H54 (cell line): Measurements from ENCODE around the gene LHX5.

Experiments
- DNase-seq: peaks from one replicate; pipeline ENCODE4 v3.0.0; 2011; ENCODE audit warnings: low spot score, mixed read lengths; ENCODE audit not compliant: insufficient read length
- FAIRE-seq: peaks from 3 replicates; lab custom pipeline; 2011; peaks lifted over from hg19 to GRCh38; lab: Jason Lieb, UNC
- POLR2A ChIP-seq: IDR thresholded peaks from 2 replicates; pipeline ENCODE4 v1.6.1; 2011; ENCODE audit warnings: low read depth, mild to moderate bottlenecking, low read length

Gene LHX5

DNA sequence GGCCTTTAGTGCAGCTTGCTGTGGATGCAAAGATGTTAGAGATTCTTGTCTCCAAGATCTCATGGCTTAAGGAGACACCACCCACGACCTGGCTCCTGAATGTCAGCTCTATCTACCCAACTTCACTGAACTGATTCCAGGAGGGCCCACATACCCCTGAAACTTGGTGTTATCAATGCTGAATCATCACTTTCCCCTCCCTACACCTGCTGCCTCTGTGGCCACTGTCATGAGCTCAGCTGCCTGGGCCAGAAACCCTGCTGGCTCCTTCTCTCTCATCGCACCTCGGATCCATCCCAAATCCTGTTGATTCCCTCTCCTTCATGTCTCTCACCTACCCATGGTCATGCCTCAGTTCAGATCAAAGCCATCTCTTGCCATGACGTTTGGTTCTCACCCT is 15.1 kb upstream of the LHX5 start:
- TF ChIP-seq POLR2A = no peak
- FAIRE-seq (no peak), DNase-seq (no peak)

DNA sequence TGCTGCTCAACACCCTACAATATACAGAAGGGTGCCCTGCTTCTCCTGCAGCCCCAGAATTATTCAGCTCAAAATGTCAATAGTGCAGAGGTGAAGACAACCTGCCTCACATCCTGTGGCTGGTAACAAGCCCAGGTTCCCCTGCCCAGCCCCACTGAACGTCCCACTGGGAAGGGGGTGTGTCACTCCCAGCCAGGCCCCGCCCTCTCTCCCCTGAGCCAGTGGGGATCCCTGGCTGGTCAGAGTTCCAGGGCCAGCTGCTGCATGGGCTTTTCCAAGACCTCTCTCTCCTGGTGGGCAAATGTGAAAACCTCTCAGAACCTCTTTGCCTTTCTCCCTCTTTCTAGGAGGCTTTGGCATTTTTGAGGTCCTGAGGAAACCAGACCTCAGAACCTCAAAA is 13.7 kb upstream of the LHX5 start:
- FAIRE-seq = no peak
- no peak for TF ChIP-seq POLR2A
- DNase-seq = no peak

DNA sequence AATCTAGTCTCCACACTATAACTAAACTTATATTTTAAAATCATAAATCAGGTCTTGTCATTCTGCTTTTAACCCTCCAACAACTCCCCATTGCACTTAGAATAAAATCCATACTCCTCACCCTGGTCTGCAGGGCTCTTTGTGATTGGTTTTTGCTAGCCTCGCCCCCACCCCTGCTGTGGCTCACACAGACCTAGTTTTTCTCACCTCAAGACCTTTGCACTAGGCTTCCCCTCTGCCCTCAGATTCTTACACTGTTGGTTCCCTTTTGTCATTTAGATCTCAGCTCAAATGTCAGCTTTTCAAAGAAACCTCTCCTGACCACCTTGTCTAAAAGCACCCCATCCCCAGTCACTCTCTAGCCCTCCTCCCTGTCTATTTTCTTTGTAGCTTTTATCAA is 10.7 kb upstream of the LHX5 start:
- FAIRE-seq = no peak
- DNase-seq = no peak
- no peak for TF ChIP-seq POLR2A

DNA sequence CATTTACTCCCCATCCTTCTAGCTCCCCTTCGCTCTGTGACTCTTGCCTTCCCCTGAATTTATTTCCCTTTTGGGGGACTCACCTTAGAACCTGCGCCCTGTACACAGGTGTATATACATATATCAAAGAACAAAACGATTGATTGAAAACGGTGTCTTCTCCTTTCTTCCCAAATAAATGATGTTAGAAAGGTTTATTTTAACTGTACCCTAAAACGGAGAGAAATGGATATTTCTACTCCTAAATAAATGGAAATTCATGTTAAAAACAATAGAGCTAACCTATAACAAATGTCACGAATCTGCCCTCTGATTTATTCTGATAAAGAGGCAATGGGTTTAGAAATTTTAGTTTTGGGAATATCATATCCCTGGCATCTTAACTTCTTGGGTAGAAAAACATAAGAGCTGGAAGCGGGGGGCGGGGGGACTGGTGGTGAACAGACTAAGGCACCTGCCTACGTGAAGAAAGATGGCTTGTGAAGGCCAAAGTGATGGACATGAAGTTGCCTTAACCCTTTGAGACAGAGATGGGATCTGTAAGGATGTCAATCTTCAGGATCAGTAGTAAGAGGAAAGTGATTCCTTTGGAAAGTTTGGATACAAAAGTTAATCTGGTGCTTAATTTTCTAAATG is 8.8 kb upstream of the LHX5 start:
- no peak for TF ChIP-seq POLR2A
- DNase-seq = no peak
- FAIRE-seq = no peak

DNA sequence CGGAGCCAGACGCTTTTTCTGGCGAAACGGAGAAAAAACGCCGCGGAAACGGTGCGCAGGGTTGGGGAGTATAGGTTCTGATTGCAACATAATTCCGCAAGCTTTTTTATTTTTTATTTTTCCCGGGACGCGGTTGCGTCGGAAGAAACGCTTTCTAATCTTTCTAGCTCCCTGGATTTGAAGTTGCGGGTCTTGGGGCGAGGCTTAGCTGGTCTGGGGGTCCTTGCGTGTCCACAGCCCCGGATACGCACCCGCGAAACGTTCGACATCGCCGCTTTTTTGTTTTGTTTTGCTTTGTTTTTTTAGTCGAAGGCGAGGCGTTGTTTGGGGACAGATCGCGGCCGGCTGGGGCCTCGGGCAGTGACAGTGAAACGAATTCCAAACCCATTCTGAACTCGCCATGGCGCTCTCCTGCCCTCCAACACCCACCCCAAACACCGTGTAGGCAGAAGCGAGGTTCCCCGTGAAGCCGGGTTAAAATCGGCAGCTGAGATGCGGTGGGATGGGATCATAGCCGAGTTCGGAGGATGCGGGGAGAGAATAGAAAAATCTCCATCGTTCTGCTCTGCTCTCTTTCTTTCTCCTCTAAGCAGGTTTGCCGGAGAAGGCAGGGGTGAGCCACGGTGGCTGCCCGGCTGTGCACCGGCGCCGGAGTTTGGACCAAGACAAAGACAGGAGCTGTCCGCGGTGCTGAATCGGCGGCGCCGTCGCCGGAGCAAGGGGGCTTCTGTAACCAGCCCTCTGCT is 8.1 kb upstream of the LHX5 start:
- FAIRE-seq = no peak
- TF ChIP-seq POLR2A = no peak
- DNase-seq = no peak

DNA sequence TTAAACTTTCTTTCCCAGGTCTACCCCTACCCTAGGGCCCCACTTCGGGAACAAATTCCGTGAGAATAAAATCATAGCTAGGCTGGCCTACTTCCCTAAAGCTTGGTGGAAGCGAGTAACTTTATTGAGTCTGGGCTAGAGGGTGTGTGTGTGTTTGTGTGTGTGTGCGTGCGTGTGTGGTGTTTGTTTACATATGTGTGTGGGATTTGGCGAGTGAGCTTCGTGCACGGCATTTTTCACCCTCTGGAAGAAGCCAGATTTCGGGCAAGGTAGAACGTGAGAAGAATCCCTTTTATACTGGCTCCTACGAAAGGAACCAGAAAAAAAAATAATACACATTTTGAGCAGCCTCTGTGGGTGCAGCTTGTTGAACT is 7.5 kb upstream of the LHX5 start:
- TF ChIP-seq POLR2A = no peak
- FAIRE-seq (no peak), DNase-seq (no peak)

DNA sequence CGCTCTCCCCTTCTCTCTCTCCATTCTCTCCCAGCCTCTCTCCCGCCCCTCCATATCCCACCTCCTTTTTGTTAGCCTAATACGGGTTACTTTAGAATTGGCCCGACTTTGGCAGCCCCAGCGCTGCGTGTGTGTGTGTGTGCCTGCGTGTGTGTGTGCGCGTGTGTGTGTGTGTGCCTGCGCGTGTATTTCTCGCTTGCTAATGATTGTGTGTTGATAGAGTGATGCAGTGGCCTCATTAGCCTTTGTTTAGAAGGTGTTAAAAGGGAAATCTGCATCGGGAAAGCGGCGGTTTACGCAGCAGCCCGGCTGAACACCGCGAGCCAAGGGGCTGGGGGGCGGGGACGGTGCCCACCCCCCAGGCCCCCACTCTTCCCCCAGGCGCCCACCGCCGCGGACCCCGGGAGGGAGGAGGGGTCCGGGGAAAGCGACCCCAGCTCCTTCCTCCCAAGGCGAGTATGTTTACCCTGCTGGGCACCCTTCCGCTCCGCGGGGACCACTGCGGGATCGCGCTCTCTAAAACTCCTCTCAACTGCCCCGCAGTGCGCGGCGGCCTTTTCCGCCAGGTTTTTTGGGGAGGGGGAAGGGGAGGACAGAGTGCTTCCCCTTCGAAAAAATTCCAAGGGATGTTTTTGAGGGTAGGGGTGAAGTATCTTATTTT is 6.8 kb upstream of the LHX5 start:
- FAIRE-seq (no peak), DNase-seq (no peak)
- no peak for TF ChIP-seq POLR2A

DNA sequence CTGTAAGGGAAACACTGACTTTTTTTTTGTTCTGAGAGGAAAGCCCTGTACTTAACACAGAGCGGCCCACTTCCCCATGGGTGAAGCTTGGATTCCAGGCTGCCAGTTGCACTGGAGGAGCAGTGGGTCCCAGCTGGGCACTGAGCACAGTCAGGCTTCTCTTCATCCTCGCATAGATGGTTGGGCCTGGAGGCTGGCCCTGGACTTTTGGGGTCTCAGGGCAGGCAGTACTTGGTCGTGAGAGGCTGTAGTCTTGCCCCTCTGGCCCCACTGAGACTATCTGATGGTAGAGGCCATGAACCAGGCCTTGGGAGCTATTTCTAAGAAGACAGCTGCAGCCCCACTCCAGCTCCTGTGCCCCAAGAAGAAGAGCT is 6.2 kb upstream of the LHX5 start:
- DNase-seq = no peak
- TF ChIP-seq POLR2A = no peak
- no peak for FAIRE-seq

DNA sequence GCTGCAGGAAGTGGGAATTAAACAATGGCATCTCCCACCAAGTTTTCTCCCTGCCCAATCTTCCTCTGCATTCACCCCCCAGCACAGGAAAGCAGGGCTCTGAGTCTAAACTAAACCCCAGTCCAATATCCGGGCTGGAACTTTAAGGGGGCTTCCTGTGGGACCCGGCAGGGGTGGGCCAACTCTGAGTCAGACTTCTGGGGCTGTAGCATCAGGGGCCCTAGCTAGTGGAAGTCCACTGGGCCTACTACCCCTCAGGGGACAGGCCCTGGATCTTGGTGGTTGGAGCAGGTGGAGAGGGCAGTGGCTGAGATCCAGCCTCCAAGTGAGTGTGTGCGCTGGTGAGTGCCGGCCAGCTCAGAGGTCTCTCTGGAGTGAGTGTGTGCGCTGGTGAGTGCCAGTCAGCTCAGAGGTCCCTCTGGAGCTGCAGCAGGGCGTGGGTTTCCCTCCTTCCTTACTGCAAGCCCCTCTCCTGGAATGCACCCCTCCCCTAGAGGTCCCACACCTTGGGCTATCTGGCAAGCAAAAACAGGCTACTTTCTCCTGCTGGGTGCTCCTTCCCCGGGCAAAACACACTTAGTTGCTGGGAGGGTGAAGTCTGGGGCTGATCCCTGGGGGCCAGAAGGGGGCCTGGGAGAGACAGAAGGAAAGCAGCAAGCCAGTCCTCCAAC is 5.6 kb upstream of the LHX5 start:
- no peak for FAIRE-seq
- DNase-seq = no peak
- TF ChIP-seq POLR2A = no peak

DNA sequence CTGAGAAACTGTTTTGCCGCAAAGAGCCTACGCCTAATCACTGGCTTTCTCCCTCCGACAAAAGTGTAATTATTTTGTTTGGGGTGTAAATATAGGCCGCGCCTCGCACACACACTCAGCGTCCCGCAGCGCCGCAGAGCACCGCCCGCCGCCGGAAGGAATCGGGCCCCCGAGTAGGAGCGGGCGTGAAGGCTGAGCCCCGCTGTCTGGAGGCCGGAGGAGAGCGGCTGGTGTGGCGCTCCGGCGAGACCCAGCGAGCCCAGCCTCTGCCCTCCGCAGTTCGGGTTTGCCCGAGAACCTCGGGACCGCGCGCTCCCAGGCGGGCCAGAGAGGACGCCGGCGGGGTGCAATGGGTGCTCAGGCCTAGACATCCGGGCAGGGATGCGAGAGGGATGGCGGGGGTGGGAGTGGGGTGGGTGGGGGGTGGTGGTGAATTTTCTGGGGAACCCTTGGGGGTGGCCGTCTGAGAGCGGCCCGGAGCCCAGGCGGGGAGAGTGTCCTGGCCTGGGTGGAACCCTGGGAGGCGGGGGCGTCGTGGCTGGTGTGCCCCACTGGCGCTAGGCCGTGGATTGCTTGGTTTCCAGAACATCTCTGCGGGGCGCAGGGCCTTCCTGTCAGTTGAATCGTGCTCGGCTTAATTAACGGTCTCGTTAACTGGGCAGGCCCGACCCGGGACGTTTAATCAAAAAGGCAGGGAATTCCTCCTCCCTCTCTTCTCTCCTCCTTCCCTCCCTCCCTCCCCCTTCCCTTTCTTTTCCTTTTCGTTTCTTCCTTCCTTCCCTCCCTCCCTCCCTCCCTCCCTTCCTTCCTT is 4.7 kb upstream of the LHX5 start:
- FAIRE-seq (no peak), DNase-seq (no peak)
- TF ChIP-seq POLR2A = no peak

DNA sequence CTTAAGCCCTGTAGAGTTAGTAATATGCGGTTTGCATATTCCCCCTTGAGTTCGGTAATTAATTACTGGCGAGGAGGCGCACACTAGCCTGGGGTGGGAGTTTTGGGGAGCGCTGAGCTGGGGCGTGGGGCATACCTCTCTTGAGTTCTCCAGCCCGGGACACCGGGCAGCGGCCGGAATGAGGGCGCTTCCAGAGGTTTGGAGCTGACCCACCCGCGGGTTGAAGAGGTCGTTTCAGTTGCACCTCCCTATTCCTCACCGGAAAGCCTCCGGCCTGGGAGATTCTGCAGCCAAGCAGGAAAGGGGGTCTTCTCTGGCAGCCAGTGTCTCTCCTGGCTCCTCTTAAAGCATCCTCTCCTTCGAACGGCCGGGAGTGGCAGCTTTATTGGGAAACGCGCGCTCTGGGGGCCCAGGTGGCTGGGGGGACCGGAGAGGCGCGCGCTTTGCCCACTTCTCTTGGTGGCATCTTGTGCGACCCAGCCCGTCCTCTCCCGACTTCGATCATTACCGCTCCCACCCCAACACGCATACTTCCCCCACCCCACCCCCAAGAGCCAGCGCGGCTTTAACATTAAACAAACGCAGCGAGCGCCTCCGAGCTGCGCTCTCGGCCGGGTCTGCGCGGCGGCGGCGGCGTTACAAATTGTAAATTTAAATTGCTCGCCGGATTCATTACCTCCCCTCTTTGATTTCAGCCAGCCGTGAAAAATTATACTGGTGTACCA is 3.9 kb upstream of the LHX5 start:
- TF ChIP-seq POLR2A = no peak
- FAIRE-seq (no peak), DNase-seq (no peak)

DNA sequence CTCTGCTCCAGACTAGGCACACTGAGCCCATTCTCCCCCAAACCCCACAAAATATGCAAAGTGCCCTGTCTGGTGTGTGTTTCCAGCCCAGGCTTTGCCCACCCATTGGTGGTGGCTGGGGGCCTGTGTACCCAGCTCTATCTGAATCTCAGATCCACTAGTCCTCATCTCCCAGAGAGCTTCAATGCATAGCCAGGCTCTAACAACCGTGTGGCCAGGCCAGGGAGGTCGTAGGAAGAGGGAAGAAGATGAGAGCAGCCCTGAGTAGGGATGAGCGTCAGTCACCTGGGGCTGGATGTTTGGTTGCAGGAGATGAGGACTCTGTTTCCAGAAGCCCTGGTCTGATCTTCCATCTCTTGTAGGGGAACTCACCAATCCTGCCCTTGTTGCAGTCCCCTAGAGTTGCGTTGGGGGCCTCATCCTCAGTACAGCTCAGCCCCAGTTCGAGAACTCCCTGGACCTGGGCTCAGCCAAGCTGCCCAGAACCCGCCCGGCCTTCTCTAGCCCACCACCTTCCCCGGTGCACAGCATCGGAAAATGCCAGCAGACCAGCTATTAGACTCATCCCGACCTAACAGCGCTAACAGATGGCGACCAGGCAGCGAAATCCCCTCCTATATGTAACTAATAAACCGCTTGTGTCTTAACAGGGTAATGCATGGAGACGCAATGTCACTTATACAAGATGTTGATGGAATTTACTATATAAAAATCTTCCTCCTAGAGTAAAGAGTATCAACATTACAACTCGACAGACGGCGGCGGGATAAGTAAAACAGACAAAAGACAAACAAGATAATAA is 3.2 kb upstream of the LHX5 start:
- no peak for TF ChIP-seq POLR2A
- DNase-seq (no peak), FAIRE-seq (no peak)

DNA sequence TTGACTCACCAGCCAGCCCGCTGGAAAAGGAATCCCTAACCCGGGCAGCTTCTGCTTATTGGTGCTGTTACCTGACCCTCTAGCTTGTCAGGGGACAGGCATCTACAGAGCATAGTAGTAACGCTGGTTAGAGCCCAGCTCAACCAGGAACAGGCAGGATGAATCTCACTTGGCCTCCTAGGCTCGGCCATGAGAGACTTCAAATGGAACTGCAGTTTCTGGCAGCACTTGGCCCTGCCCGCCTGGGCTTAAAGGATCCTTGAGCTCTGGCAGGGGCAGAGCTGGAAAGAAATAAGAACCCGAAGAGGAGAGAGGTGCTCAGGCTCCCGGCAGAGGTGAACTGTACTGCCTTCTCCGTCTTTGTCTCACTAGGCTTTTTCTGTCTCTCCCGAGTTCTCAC is 2.3 kb upstream of the LHX5 start:
- no peak for TF ChIP-seq POLR2A
- FAIRE-seq = no peak
- peak; percentile 48 for DNase-seq
